GM12875 (cell line): ENCODE measurements around the gene HPS4.

Experiments
- H3K4me3 ChIP-seq: one replicate; pipeline ENCODE4 v1.5.1; 2011; ENCODE audit warnings: low read depth, low read length, control low read depth
- CTCF ChIP-seq: IDR thresholded peaks from 2 replicates; pipeline ENCODE4 v1.5.1; 2011; ENCODE audit warnings: low read depth, mild to moderate bottlenecking, control low read depth, inconsistent platforms, low read length, moderate library complexity, borderline replicate concordance; ENCODE audit not compliant: insufficient read depth

The HPS4 gene

DNA sequence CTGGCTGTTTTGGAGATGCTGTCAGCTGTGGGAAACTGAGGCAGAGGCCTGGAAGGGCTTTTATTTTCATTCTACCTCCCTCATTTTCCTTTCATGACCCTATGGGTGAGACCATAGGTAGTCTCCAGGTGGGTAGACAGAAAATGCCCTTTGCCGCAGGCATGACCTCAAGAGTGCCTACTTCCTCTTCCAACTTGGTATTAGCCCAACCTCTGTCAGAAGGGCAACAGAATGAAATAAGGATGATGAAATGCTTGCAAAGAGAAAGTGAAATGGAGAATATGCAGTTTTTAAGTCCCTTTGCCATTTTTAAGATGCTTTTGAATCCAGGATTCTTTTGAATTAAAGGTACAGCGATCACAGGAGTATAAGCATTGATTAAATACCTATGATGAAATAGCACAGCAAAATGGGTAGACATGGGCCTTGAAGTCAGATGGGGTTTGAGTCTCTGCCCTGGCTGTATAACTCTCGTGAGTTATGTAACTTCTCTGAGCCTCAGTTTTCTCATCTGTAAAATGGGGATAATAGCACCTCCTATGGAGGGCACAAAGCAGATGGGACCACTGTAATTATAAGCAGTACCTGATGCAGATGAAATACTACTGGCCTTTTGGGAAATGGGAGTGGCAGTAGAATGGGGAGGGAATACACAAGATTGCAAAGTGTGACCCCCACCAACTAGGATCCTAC, 50.8 kb downstream of the HPS4 start:
- no peak for TF ChIP-seq CTCF

DNA sequence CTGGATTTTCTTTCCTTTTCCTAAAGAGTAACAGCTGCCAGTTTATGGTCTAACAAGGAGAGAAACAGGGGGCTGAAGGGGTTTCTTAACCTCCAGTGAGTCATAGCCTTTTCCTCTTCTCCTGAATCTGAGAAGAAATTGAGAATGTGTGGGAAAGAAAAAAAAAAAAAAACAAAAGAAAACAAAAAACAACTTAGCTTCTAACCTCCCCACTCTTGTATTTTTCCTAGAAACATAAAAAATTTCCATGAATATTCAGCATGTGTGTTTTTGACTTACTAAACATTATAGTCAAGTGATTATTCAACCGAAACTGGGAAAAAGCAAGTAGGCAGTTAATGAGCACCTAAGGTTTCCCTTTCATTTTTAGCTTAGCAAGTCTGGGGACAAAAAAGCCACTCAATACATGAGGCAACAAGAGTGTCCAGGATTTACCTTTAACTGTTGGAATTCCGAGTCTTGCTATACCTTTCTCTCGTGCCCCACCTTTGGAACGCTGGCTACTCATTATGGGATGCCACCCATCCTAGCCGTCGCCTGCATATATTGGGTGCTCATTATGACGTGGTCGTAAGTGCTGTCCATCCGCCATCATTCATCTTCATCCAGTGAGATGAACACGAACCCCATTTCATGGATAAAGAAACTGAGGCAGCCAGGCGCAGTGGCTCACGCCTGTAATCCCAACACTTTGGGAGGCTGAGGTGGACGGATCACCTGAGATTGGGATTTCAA, 52.2 kb downstream of the HPS4 start:
- TF ChIP-seq CTCF: no peak
- H3K4me3 ChIP-seq: peak overlapping the region; percentile 21

More for the DNA sequence above, 50.8 kb downstream of the HPS4 start:
- no peak overlapping the region for H3K4me3 ChIP-seq

- H3K4me3 ChIP-seq: peak overlapping the region; percentile 85
- no peak for TF ChIP-seq CTCF
Measured at GRCh38 chr22:26430600-26430999, 53.0 kb downstream of the HPS4 start.

GRCh38 chr22:26429458-26430286, 53.9 kb downstream of the HPS4 start:
- peak overlapping the region; percentile 85 for H3K4me3 ChIP-seq
- TF ChIP-seq CTCF: no peak

- no peak for TF ChIP-seq CTCF
Measured at GRCh38 chr22:26428515-26429457, 54.8 kb downstream of the HPS4 start, which contains the start of gene ASPHD2. ASPHD2 (plus strand) TSS chr22:26429260; CDS start chr22:26433616, 4,356 bp downstream.

GRCh38 chr22:26426924-26427323, 56.7 kb downstream of the HPS4 start:
- TF ChIP-seq CTCF: no peak
- no peak overlapping the region for H3K4me3 ChIP-seq

More at GRCh38 chr22:26428515-26429457, 54.8 kb downstream of the HPS4 start, which contains the start of gene ASPHD2:
- peak within 1 kb of the TSS; percentile 85 for H3K4me3 ChIP-seq
